A172 (cell line): Measurements from ENCODE around the gene HYI. TPM values are rescaled to one million over a fixed set of nuclear protein-coding genes. Genes with fewer than 3 reads are reported as not detected.

Source experiments
- total RNA-seq: library from RNA; depleted of rRNA; stranded (reverse); fragments of >200 nt; shearing (Covaris generic); gene quantifications from 2 replicates; pipeline ENCODE4 v1.2.3, GENCODE V29; 2014; rRNA removed

HYI gene
- total RNA-seq, 1 experiment from 2014 or later: not detected

Other genes starting within 250 kb of the HYI start
- gene TMEM125, start 183.9 kb downstream of the HYI start, total RNA-seq: not detected in 2 replicates
- gene C1orf210, start 168.3 kb downstream of the HYI start, total RNA-seq: not detected in 2 replicates
- 0.41 and 3.2 TPM in 2 replicates for gene TIE1, start 152.9 kb downstream of the HYI start, total RNA-seq
- not detected in 2 replicates for gene MPL, start 116.1 kb downstream of the HYI start, total RNA-seq
- 190 and 245 TPM in 2 replicates for gene CDC20, start 95.0 kb downstream of the HYI start, total RNA-seq
- gene ELOVL1, start 85.9 kb downstream of the HYI start, total RNA-seq: 101 and 103 TPM in 2 replicates
- 76.1 and 80.9 TPM in 2 replicates for gene MED8, start 64.1 kb downstream of the HYI start, total RNA-seq
- gene SZT2, start 64.0 kb downstream of the HYI start, total RNA-seq: 6.6 and 9.7 TPM in 2 replicates
- 25.2 and 27.4 TPM in 2 replicates for gene PTPRF, start 77.0 kb upstream of the HYI start, total RNA-seq
- gene KDM4A, start 196.2 kb upstream of the HYI start, total RNA-seq: 21.8 and 26.2 TPM in 2 replicates